H1 (cell line): ENCODE measurements around the gene CRABP2. TPM values are rescaled to one million over a fixed set of nuclear protein-coding genes. Genes with fewer than 3 reads are reported as not detected.
A peak's percentile ranks its signal among the peaks of the same experiment; 100 is the strongest.

Experiments
- CTCF ChIA-PET: fragments of 300-600 bp; sonication (Branson Sonifier 250); formaldehyde crosslinking; loops from one replicate; lab custom pipeline; 2021; ENCODE audit not compliant: partially characterized antibody; lab: Charles Lee
- POLR2A ChIA-PET: fragments of 300-600 bp; sonication (Branson Sonifier 250); formaldehyde crosslinking; loops from one replicate; lab custom pipeline; 2021; ENCODE audit warnings: inconsistent platforms; ENCODE audit not compliant: partially characterized antibody; lab: Charles Lee
- DNase-seq, 2 experiments: peaks; one replicate each; pipeline versions ENCODE4 v3.0.0 to v3.0.0-alpha.2; 2010 to 2022; ENCODE audit warnings: low spot score in 2 of 2, low read depth in 1 of 2, mixed read lengths in 1 of 2
- FAIRE-seq: peaks from 2 replicates; lab custom pipeline; 2011; peaks lifted over from hg19 to GRCh38; lab: Jason Lieb, UNC
- H2AFZ ChIP-seq: 2 replicates; pipeline ENCODE4 v1.8.1; 2012; ENCODE audit warnings: low read length, inconsistent platforms
- H2AK5ac ChIP-seq: 2 replicates; pipeline ENCODE4 v1.6.1; 2013; ENCODE audit warnings: low read depth, low read length
- H2BK120ac ChIP-seq: replicated peaks from 2 replicates; pipeline ENCODE3; 2013; ENCODE audit warnings: low read depth, low read length, inconsistent platforms
- H2BK12ac ChIP-seq: 2 replicates; pipeline ENCODE4 v1.6.1; 2013; ENCODE audit warnings: low read depth, low read length
- H2BK15ac ChIP-seq: 2 replicates; pipeline ENCODE4 v1.6.1; 2013; ENCODE audit warnings: low read length
- H2BK20ac ChIP-seq: 2 replicates; pipeline ENCODE4 v1.6.1; 2013; ENCODE audit warnings: low read length
- H2BK5ac ChIP-seq: 2 replicates; pipeline ENCODE4 v1.6.1; 2013; ENCODE audit warnings: low read depth, low read length
- H3K14ac ChIP-seq: 2 replicates; pipeline ENCODE4 v1.6.1; 2013; ENCODE audit warnings: inconsistent platforms; ENCODE audit not compliant: insufficient read length
- H3K18ac ChIP-seq: 2 replicates; pipeline ENCODE4 v1.6.1; 2013; ENCODE audit warnings: low read length; ENCODE audit errors: extremely low read depth
- H3K23ac ChIP-seq: 2 replicates; pipeline ENCODE4 v1.6.1; 2013; ENCODE audit warnings: inconsistent platforms; ENCODE audit not compliant: insufficient read length
- H3K23me2 ChIP-seq: 2 replicates; pipeline ENCODE4 v1.6.1; 2013; ENCODE audit warnings: low read depth, low read length
- H3K27ac ChIP-seq: 2 replicates; pipeline ENCODE4 v1.6.1; 2011; ENCODE audit warnings: low read depth, low read length, inconsistent platforms
- H3K27me3 ChIP-seq, 4 experiments: replicated peaks in 1 of 4; 1 replicate in 1 of 4; 2 replicates in 3 of 4; pipeline versions ENCODE4 v1.6.1 to v1.8.1; 2011 to 2013; ENCODE audit warnings: low read length in 3 of 4, mild to moderate bottlenecking in 3 of 4, inconsistent platforms in 2 of 4, mixed read lengths in 2 of 4, moderate library complexity in 1 of 4; ENCODE audit not compliant: control insufficient read depth in 3 of 4, insufficient read depth in 3 of 4; ENCODE audit errors: extremely low read depth in 1 of 4
- H3K36me3 ChIP-seq, 4 experiments: 2 replicates each; pipeline versions ENCODE4 v1.6.1 to v1.8.1; 2011 to 2013; ENCODE audit warnings: mild to moderate bottlenecking in 4 of 4, low read length in 3 of 4, moderate library complexity in 2 of 4, control low read depth in 1 of 4, inconsistent platforms in 1 of 4; ENCODE audit not compliant: insufficient read depth in 4 of 4, control insufficient read depth in 2 of 4
- H3K4ac ChIP-seq: replicated peaks from 2 replicates; pipeline ENCODE3; 2013; ENCODE audit warnings: low read length, low read depth, mixed read lengths, inconsistent platforms; ENCODE audit not compliant: insufficient read length
- H3K4me1 ChIP-seq, 4 experiments: replicated peaks in 1 of 4; 1 replicate in 1 of 4; 2 replicates in 3 of 4; pipeline versions ENCODE4 v1.6.1 to v1.8.1; 2011 to 2013; ENCODE audit warnings: low read length in 3 of 4, inconsistent platforms in 2 of 4, mixed read lengths in 1 of 4; ENCODE audit not compliant: insufficient read depth in 4 of 4, control insufficient read depth in 3 of 4
- H3K4me2 ChIP-seq, 2 experiments: 2 replicates each; pipeline versions ENCODE4 v1.6.1 to v1.8.1; 2011 to 2013; ENCODE audit warnings: low read depth in 2 of 2, low read length in 2 of 2, control low read depth in 1 of 2, inconsistent platforms in 1 of 2, mild to moderate bottlenecking in 1 of 2; ENCODE audit not compliant: insufficient read depth in 1 of 2
- H3K4me3 ChIP-seq, 4 experiments: fragments of 200-600, 300-600 bp in 1 of 4; sonication (generic), shearing (Covaris generic), sonication (Bioruptor Twin) in 1 of 4; 2 replicates each; pipeline versions ENCODE4 v1.5.1 to v1.8.1; 2011 to 2016; ENCODE audit warnings: low read length in 4 of 4, low read depth in 3 of 4, control low read depth in 2 of 4, inconsistent platforms in 2 of 4, mild to moderate bottlenecking in 2 of 4, mixed read lengths in 1 of 4, moderate library complexity in 1 of 4; ENCODE audit not compliant: insufficient read depth in 2 of 4; ENCODE audit errors: extremely low read depth in 1 of 4
- H3K56ac ChIP-seq: replicated peaks from 2 replicates; pipeline ENCODE3; 2013; ENCODE audit warnings: low read depth, mild to moderate bottlenecking, mixed read lengths, low read length, inconsistent platforms; ENCODE audit not compliant: insufficient read length
- H3K79me1 ChIP-seq: 2 replicates; pipeline ENCODE4 v1.6.1; 2013; ENCODE audit warnings: low read depth, low read length, control low read depth
- H3K79me2 ChIP-seq, 2 experiments: 2 replicates each; pipeline versions ENCODE4 v1.6.1 to v1.8.1; 2012 to 2013; ENCODE audit warnings: low read length in 2 of 2, mild to moderate bottlenecking in 2 of 2, inconsistent platforms in 1 of 2; ENCODE audit not compliant: insufficient read depth in 2 of 2, control insufficient read depth in 1 of 2
- H3K9ac ChIP-seq, 4 experiments: replicated peaks in 1 of 4; 1 replicate in 1 of 4; 2 replicates in 3 of 4; pipeline versions ENCODE4 v1.6.1 to v1.8.1; 2011 to 2013; ENCODE audit warnings: low read depth in 3 of 4, low read length in 3 of 4, control low read depth in 2 of 4, mild to moderate bottlenecking in 2 of 4, moderate library complexity in 2 of 4, inconsistent platforms in 1 of 4; ENCODE audit errors: extremely low read depth in 1 of 4
- H3K9me3 ChIP-seq, 2 experiments: 2 replicates each; pipeline versions ENCODE4 v1.6.1 to v1.8.1; 2012 to 2013; ENCODE audit warnings: mild to moderate bottlenecking in 2 of 2, moderate library complexity in 2 of 2, control low read depth in 1 of 2, inconsistent platforms in 1 of 2, low read depth in 1 of 2, low read length in 1 of 2, mixed read lengths in 1 of 2; ENCODE audit not compliant: insufficient read depth in 2 of 2
- H4K20me1 ChIP-seq, 2 experiments: replicated peaks in 1 of 2; 2 replicates each; pipeline versions ENCODE3 to v1.8.1; 2011 to 2013; ENCODE audit warnings: inconsistent platforms in 2 of 2, low read length in 2 of 2, mild to moderate bottlenecking in 1 of 2; ENCODE audit not compliant: insufficient read depth in 2 of 2, control insufficient read depth in 1 of 2
- H4K5ac ChIP-seq: 2 replicates; pipeline ENCODE4 v1.6.1; 2013; ENCODE audit warnings: low read length, low read depth, mixed read lengths, inconsistent platforms; ENCODE audit not compliant: insufficient read length
- H4K8ac ChIP-seq: 2 replicates; pipeline ENCODE4 v1.8.0; 2013; ENCODE audit warnings: mild to moderate bottlenecking, moderate library complexity, low read length, inconsistent platforms; ENCODE audit not compliant: insufficient read depth; ENCODE audit errors: extremely low read depth
- H4K91ac ChIP-seq: replicated peaks from 2 replicates; pipeline ENCODE3; 2013; ENCODE audit warnings: low read length, mixed read lengths, inconsistent platforms; ENCODE audit not compliant: insufficient read length
- BCL11A ChIP-seq, 2 experiments: IDR thresholded peaks; one replicate each; pipeline ENCODE4 v1.6.1; 2011; ENCODE audit warnings: low read depth in 2 of 2, low read length in 2 of 2, mild to moderate bottlenecking in 2 of 2
- CBX5 ChIP-seq: fragments of 300-800, 300-1000 bp; sonication (generic); IDR thresholded peaks from 2 replicates; pipeline ENCODE4 v1.7.1; 2016; ENCODE audit warnings: antibody characterized with exemption, low read length, low read depth
- CEBPB ChIP-seq: IDR thresholded peaks from 2 replicates; pipeline ENCODE4 v1.6.1; 2012; ENCODE audit warnings: low read depth, low read length
- CHD2 ChIP-seq: IDR thresholded peaks from 2 replicates; pipeline ENCODE4 v1.6.1; 2012; ENCODE audit warnings: low read length, improper control_type of control experiment
- EGR1 ChIP-seq: IDR thresholded peaks from 2 replicates; pipeline ENCODE4 v1.6.1; 2011; ENCODE audit warnings: low read depth, low read length, borderline replicate concordance
- FOSL1 ChIP-seq: IDR thresholded peaks from 2 replicates; pipeline ENCODE4 v1.6.1; 2011; ENCODE audit warnings: mild to moderate bottlenecking, low read depth, low read length, moderate library complexity; ENCODE audit not compliant: insufficient read depth
- GTF2F1 ChIP-seq: IDR thresholded peaks from 2 replicates; pipeline ENCODE4 v1.6.1; 2012; ENCODE audit warnings: low read depth, low read length, improper control_type of control experiment, borderline replicate concordance
- SP2 ChIP-seq: IDR thresholded peaks from 2 replicates; pipeline ENCODE4 v1.6.1; 2012; ENCODE audit warnings: mild to moderate bottlenecking, low read length, inconsistent platforms
- TAF1 ChIP-seq: IDR thresholded peaks from 2 replicates; pipeline ENCODE4 v1.6.1; 2011; ENCODE audit warnings: mild to moderate bottlenecking, low read depth, low read length
- TAF7 ChIP-seq: optimal IDR thresholded peaks from 2 replicates; pipeline ENCODE3; 2011; ENCODE audit warnings: low read depth, mild to moderate bottlenecking, inconsistent platforms, low read length, moderate library complexity, borderline replicate concordance
- TBP ChIP-seq: IDR thresholded peaks from 2 replicates; pipeline ENCODE4 v1.6.1; 2011; ENCODE audit warnings: low read depth, low read length, improper control_type of control experiment
- WGBS, 2 experiments: shearing (Covaris generic) in 1 of 2; methylation state at CpG; one replicate each; pipeline versions ENCODE4 v1.1.6 to v1.1.7; 2013 to 2015; ENCODE audit warnings: low lambda C conversion rate in 2 of 2, mixed read lengths in 2 of 2, inconsistent platforms in 1 of 2, low coverage in 1 of 2, missing lambda C conversion rate in 1 of 2; ENCODE audit not compliant: insufficient replicate concordance in 2 of 2, insufficient coverage in 1 of 2, insufficient read length in 1 of 2; ENCODE audit errors: extremely low coverage in 1 of 2, missing lambda C conversion rate in 1 of 2; 5-methylcytosine and 5-hydroxymethylcytosine counted together
- polyA plus RNA-seq, 7 experiments: library from polyadenylated mRNA; depleted of rRNA in 3 of 7; stranded (reverse) in 5 of 7; unstranded in 2 of 7; fragments of >200 nt in 5 of 7; fragments of 200-250 nt in 2 of 7; gene quantifications; 1 replicate in 5 of 7; 2 replicates in 1 of 7; 4 replicates in 1 of 7; pipeline versions ENCODE4 v1.2.1 to v1.2.3, GENCODE V29; 2011 to 2013; ENCODE audit warnings: missing spikeins in 2 of 7, mixed read lengths in 2 of 7
- total RNA-seq: library from RNA; stranded (reverse); fragmentation: NEBNext Ultra II Directional; extraction: Animal tissue kit (Norgen Biotek cat#: 25700); gene quantifications from 2 replicates; pipeline ENCODE4 v1.2.1, GENCODE V29; 2021

Gene CRABP2
- total and polyA plus RNA-seq, 2 of the 8 experiments (the other 6 are each of a cell fraction or from before 2014, with no cell fraction given) = 69.2 to 119 TPM

- TF ChIP-seq CEBPB = no peak
- no peak for TF ChIP-seq TAF7
- no peak for TF ChIP-seq CHD2
- no peak for TF ChIP-seq SP2
- no peak for TF ChIP-seq FOSL1
- no peak for TF ChIP-seq BCL11A (IDR thresholded peaks at IDR 0.05; ENCODE audit: low read depth in 2 of 2, low read length in 2 of 2)
- TF ChIP-seq GTF2F1 = no peak
- no peak for TF ChIP-seq TAF1
- TF ChIP-seq EGR1 = no peak
- no peak for TF ChIP-seq TBP
- TF ChIP-seq CBX5 = no peak
- H2AFZ ChIP-seq = no peak overlapping the region
- no peak overlapping the region for H3K4me3 ChIP-seq
- no peaks in the 10 kb centered on the region for H3K79me1 ChIP-seq
- H3K79me2 ChIP-seq = no peaks in the 10 kb centered on the region
- H3K4me2 ChIP-seq = peak overlapping the region in 1 of 2 experiments; percentile 5; a peak in 1 of 4 replicates
- H2BK12ac ChIP-seq = peak overlapping the region; percentile 100
- H3K27ac ChIP-seq = no peak overlapping the region
- no peaks in the 10 kb centered on the region for H3K9me3 ChIP-seq
- no peak overlapping the region for H4K8ac ChIP-seq
- H3K18ac ChIP-seq = peak overlapping the region; percentile 97
- H3K56ac ChIP-seq = peak overlapping the region; percentile 32
- peak overlapping the region; percentile 99 for H2BK15ac ChIP-seq
- CTCF ChIA-PET = interaction anchor here (0.9 to 66.0 kb wide), 13 partner anchors 10 to 261 kb away, joined by 3 to 4284 read pairs (median 6); partner anchors contain the start of genes BCAN, CRABP2, HAPLN2 and ISG20L2
- H2BK20ac ChIP-seq = peak overlapping the region; percentile 63
- H2AK5ac ChIP-seq = peak overlapping the region; percentile 100
- H3K9ac ChIP-seq = no peak overlapping the region
- peaks cover 19 to 51% (median 47%) of the 10 kb centered on the region in 4 experiments for H3K4me1 ChIP-seq
- WGBS, 2 experiments = 71% methylated on average over 2 of the region's 2 CpGs; no CpG with 5 or more reads in 1 of the 2 experiments
- FAIRE-seq (no peak), DNase-seq (no peak)
- peaks cover 11% of the 10 kb centered on the region for H3K23me2 ChIP-seq
- H3K27me3 ChIP-seq = peaks cover 2 to 39% (median 28%) of the 10 kb centered on the region in 4 experiments
- no peak overlapping the region for H3K14ac ChIP-seq
- H2BK120ac ChIP-seq = peak overlapping the region; percentile 48
- H4K5ac ChIP-seq = no peak overlapping the region
- no peaks in the 10 kb centered on the region for H4K20me1 ChIP-seq
- peak overlapping the region; percentile 100 for H4K91ac ChIP-seq
- H3K4ac ChIP-seq = peak overlapping the region; percentile 98
- no peak overlapping the region for H3K23ac ChIP-seq
- peak overlapping the region; percentile 98 for H2BK5ac ChIP-seq
- POLR2A ChIA-PET = interaction anchor here (0.6 to 12.0 kb wide), 17 partner anchors 7 to 1411 kb away, joined by 3 to 419 read pairs (median 3); partner anchors contain the start of genes CRABP2, HDGF, ISG20L2 and METTL25B
- H3K36me3 ChIP-seq = no peaks in the 10 kb centered on the region
These were observed 44.7 kb downstream of the CRABP2 start for GRCh38 chr1:156660752-156661112.
